C4-2B (cell line): ENCODE data around the gene CENPP.

Source experiments
- H3K27ac ChIP-seq: fragments of 450-650 bp; 2 replicates; pipeline ENCODE4 v1.5.1; 2017
- CTCF ChIP-seq: fragments of 450-650 bp; conservative IDR thresholded peaks from 2 replicates; pipeline ENCODE4 v1.5.1; 2017; ENCODE audit warnings: mild to moderate bottlenecking
- ZFX ChIP-seq: fragments of 450-650 bp; IDR thresholded peaks from 2 replicates; pipeline ENCODE4 v1.6.1; 2017

Gene CENPP

GRCh38 chr9:92642564-92642963 is 316.8 kb downstream of the CENPP start:
- TF ChIP-seq CTCF (no peak), ZFX (no peak)
- H3K27ac ChIP-seq: no peak overlapping the region

- TF ChIP-seq ZFX (no peak), CTCF (no peak)
Measured at GRCh38 chr9:92644278-92644677, 318.5 kb downstream of the CENPP start.

GRCh38 chr9:92645041-92645440 is 319.3 kb downstream of the CENPP start:
- TF ChIP-seq ZFX (no peak), CTCF (no peak)
- no peak overlapping the region for H3K27ac ChIP-seq

More at GRCh38 chr9:92644278-92644677, 318.5 kb downstream of the CENPP start:
- no peak overlapping the region for H3K27ac ChIP-seq

GRCh38 chr9:92647671-92648473 is 322.1 kb downstream of the CENPP start:
- H3K27ac ChIP-seq: no peak overlapping the region
- TF ChIP-seq CTCF (no peak), ZFX (no peak)

- TF ChIP-seq ZFX (no peak), CTCF (no peak)
Measured at GRCh38 chr9:92648474-92648971, 322.8 kb downstream of the CENPP start.

GRCh38 chr9:92649007-92649406 is 323.3 kb downstream of the CENPP start:
- no peak overlapping the region for H3K27ac ChIP-seq
- no peak for TF ChIP-seq ZFX
- TF ChIP-seq CTCF: no peak

More at GRCh38 chr9:92648474-92648971, 322.8 kb downstream of the CENPP start:
- H3K27ac ChIP-seq: no peak overlapping the region

GRCh38 chr9:92650296-92650695 is 324.5 kb downstream of the CENPP start:
- TF ChIP-seq ZFX (no peak), CTCF (no peak)
- H3K27ac ChIP-seq: no peak overlapping the region
